Stimulated activated CD8-positive, alpha-beta memory T cell treated with anti-CD3 and anti-CD28 coated beads, Interleukin-15, amount 100 ng/mL, for 4 hours (primary cell): ENCODE results near the gene FHL2.

Source experiments
- DNase-seq, 2 donors: peaks; one replicate each; pipeline ENCODE4 v3.0.0-alpha.2; 2020; ENCODE audit warnings: low read depth in 2 of 2

The FHL2 gene

DNA sequence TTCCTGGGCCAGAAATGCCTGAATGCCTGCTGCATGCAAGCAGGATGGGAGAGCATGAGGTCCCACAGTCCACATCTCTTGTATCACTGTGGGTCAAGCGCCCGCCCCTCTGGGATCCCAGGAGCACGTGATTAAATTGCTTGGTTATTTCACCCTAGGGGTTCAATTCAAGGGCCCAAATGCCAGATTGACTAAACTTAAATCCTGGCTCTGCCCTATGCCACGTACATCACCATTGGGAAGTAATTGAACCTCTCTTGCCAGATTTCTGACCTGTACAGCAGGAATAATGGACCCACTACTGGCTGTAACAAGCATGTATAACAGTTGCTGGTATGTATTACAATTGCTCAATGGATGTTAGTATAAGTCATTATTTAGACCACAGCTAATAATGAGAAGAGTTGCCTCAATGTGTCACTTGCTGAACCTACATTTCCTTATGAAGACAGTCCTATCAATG is 19.9 kb downstream of the FHL2 start:
- no peak for DNase-seq

DNA sequence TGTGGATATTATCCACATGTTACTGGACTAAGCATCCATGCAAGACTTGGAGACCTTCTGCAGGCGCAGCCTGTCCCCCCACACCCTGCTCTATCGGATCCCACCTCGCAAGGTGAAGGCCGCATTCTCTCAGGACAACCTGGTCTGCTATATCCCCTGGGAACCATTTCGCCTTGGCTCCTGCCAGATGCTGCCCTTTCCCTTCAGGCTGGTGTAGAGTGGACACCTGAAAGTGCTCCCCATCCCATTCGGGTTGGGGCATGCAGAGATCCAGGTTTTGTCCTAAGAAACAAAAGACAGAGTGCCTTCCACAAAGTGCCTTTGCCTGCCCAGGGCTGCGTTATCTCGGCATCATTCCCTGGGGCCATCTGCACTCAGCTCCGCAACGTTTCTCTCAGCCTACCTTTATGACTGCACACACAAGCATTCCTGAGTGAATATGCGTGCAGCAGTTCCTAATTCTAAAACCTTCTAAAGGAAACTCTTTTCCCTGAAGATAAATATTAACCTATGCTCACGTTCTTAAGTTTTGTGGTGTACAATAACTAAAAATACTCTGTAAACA is 20.5 kb downstream of the FHL2 start:
- DNase-seq = no peak

DNA sequence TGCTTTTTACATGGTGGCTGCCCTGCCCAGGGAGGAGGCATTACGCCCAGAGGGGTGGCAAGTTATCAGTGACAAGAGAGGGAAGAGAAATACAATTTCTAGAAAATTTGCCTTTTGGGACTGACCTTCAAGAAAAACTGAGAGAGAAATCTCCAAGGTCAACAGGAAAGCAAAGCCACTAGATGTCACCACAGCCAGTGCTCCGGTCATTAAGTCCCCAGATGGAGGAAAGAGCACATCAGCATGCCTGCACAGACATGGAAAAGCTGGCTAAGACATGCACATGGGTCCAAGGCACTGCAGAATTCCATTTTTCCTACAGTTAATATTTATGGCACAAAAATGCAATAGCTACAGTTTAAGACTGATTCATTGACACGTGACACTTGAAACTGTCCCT is 21.0 kb downstream of the FHL2 start:
- no peak for DNase-seq

DNA sequence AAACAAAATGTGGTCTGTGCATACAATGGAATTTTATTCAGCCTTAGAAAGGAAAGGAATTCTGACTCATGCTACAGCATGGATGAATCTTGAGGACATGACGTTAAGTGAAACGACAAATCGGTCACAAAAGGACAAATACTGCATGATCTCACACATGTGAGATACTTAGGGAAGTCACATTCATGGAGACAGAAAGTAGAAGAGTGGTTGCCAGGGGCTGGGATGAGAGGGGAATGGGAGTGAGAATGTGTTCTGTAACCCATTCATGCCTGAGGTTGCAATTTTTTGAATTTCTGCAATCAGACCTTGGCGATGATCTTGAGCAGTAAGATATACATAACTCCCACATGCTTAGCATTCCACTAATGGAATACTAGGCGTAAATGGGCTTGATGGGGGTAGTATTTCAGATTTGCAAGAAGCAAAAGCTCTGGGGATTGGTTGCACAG is 22.0 kb downstream of the FHL2 start:
- DNase-seq = no peak

DNA sequence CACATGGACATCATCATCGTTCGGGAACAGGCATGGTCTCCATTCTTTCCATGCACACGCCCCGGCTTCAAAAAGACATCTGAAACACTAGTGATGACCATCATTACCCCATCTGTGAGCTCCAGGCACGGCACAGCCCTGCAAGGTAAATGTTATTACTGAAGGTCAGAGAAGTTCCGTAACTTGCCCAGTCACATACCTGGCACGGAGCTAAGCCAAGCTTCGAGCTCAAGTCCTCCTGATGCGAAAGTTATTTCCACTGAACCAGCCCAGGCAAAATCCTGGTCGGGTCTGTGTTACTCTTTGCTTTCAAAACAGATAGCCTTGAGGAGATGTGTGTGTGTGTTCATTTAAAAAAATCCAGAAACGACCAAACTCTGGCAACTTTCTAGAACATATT is 22.8 kb downstream of the FHL2 start:
- DNase-seq = no peak

DNA sequence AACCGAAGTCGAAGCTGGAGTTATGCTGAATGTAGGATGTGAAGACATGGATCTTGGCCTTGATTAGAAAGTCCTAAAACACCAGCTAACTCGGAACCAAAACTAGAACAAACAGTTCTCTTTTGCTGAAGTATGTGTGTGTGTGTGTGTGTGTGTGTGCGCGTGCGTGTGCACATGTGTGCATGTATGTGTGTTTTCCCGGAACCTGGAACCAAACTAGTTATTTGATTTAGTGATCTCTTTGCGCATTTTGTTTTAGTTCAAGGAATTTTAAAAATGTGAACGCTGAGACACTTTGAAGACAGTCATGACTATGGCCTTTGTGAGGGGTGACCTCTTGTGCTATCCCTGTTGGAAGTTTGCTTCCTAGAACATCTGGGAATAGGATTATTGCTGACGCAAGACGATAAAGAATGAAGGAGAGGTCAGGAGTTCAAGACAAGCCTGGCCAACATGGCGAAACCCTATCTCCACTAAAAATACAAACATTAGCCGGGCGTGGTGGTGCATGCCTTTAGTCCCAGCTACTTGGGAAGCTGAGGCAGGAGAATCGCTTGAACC is 23.8 kb downstream of the FHL2 start:
- no peak for DNase-seq

DNA sequence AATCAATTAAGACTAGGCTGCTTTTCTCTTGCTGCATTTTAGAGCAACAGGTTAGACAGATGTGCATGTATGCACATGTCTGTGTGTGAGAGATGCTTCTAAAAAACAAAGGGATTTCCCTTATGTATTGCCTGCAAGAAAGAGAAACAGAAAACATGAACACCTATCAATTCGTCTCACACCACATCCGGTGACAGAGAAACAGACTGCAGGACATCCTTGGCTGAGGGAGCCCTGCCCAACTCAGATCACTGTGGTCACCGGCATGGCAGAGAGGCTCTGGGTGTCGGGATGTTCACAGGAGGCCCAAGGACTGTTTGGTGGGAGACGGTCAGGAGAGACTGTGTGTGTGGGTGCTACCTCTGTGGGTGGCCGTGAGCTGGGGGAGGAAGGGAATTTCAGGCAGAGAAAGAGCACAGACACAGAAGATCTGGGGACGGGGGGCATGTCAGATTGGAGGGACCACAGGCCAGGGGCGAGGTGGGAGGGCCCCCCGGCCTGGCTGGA is 24.9 kb downstream of the FHL2 start:
- no peak for DNase-seq

- DNase-seq = no peak
Measured at GRCh38 chr2:105373344-105373781, 25.5 kb downstream of the FHL2 start.

- no peak for DNase-seq
Measured at GRCh38 chr2:105371810-105372209, 27.0 kb downstream of the FHL2 start.

DNA sequence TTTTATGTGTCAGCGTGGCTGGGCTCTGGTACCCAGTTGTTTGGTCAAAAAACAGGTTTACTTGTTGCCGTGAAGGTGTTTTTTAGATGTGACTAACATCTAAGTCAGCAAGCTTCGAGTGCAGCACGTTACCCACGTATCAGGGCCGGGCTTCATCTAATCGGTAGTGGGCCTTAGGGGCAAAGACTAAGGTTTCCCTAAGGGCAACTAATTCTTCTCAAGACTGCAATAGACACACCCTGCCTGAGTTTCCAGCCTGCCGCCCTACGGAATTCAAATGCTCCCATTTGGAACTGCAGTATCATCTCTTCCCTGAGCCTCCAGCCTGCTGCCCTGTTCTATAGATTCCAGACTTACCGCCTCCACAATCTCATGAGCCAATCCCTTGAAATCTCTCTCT is 27.7 kb downstream of the FHL2 start:
- DNase-seq = no peak

- peak; percentile 60 to 71 for DNase-seq
Measured at GRCh38 chr2:105369777-105370690, 28.8 kb downstream of the FHL2 start.

GRCh38 chr2:105368759-105369408 is 30.0 kb downstream of the FHL2 start:
- DNase-seq = no peak

DNA sequence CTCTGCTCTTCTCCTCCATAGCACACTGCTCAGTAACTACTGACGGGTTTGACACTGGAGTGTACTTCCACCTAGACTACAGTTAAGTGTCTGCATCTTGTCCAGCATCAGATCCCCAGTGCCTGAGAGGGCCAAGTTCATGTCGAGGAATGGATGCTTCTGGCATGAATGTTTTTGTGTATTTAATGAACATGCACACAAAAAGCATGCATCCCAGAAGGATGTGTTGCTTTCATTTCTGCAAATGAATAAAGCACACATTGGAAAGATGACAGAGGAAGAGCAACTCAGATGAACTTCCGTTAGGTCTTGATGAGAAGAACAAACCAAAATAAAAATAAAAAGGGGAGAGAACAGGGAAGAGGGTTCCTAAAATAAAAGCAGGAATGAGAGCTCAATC is 33.6 kb downstream of the FHL2 start:
- DNase-seq = no peak

DNA sequence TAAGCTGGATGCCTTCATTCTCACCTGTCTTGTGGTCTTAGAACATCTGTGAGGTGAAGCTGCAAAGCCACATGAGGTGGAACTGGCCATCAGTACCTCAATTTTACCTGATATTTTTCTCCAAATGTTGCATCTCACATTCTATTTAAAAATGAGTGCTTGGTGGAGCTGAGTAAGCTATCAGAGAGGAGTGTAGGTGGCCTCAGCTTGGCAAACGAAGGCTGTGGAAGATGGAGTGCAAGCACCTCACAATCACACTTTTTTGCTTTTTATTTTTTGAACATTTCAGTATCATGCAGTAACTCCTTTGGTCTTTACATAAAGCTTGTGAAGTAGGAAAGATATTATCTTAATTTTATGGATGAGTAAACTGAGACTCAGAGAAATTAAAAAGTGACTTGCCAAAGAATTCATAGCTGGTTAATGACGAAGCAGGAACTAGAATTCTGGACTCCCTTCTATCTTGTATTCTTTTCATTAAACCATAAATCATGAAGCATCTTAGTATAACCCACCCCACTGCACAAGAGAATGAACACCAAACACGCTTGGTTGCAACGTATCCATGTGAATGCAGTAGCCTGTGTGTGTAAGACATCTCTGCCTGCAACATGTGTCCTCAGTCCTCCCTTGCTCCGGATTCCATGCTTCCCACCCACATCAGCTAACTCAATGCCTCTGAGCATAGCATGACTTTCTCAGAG is 34.3 kb downstream of the FHL2 start:
- DNase-seq = no peak

DNA sequence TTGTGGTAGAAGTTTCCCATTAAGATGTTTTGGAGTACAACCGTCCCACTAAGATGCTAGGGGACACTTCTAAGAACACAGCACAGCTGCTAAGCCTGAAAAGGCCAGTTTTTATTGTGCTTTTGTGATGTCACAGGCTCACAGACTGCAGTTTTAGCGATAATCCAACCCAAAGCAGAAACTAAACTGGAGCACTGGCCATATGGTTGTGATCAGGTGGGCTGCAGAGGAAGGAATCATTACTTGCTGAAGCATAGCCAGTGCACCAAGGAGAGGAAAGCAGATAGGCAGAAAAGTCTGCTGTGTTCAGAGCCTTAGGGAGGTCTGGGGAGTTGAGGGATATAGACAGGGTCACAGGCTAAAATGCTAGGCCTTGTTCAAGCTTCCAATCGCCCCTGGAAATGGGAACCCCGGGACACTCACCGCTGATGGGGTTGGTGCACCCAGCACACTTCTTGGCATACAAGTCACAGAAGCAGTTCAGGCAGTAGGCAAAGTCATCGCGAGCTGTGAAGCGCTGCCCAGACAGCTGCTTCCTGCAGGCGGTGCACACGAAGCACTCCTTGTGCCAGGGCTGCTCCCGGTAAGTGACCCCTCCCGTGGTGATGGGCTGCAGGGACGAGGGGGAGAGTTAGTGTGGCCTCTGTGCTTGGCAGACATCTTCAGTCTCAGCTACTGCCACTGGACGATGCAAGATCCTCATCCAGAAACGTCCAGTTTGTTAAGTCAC is 35.8 kb downstream of the FHL2 start:
- no peak for DNase-seq

GRCh38 chr2:105361102-105361889 is 37.6 kb downstream of the FHL2 start:
- DNase-seq = no peak

GRCh38 chr2:105358593-105358992 is 40.3 kb downstream of the FHL2 start:
- DNase-seq = no peak

GRCh38 chr2:105357122-105357521 is 41.7 kb downstream of the FHL2 start:
- DNase-seq = no peak

DNA sequence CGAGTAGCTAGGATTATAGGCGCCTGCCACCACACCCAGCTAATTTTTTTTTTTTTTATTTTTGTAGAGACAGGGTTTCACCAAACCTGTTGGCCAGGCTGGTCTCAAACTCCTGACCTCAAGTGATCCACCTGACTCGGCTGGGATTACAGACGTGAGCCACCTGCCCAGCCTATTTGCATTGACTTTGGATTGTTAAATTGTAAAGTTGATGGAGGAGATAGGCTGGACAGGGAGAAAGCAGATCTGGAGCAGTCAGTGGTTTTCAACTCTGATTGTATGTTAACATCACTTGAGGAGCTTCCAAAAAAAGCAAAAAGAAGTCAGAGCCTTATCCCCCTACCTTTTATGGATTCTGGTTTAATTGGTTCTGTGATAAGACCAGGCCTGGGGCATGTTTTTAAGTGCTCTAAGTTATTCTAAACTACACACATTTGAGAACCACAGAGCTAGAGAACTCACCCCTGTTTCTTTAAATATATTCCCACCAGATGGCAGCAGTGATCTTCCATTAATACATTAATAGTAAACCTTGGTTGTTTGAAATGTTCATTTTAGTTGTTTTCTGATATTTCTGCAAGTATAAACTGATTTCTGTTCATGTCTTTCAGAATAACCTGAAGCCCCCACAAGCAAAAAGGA is 54.0 kb downstream of the FHL2 start:
- no peak for DNase-seq
